Urinary bladder (tissue), 4 donors: Measurements from ENCODE around the gene DSC2. TPM values are rescaled to one million over a fixed set of nuclear protein-coding genes. Genes with fewer than 3 reads are reported as not detected.
"Not testable (repeated sequence)": the region's sequence is repeated elsewhere in the genome, so short reads cannot be mapped to it uniquely, and the experiment has no call there.

Experiments
- DNase-seq: peaks from one replicate; pipeline ENCODE4 v3.0.0-alpha.2; 2015; ENCODE audit errors: extremely low spot score
- H3K27ac ChIP-seq: one replicate; pipeline ENCODE4 v1.5.1; 2013; ENCODE audit warnings: low read depth, mild to moderate bottlenecking, moderate library complexity
- H3K36me3 ChIP-seq: one replicate; pipeline ENCODE4 v1.6.1; 2013; ENCODE audit warnings: mild to moderate bottlenecking, moderate library complexity; ENCODE audit not compliant: insufficient read depth
- H3K4me1 ChIP-seq: one replicate; pipeline ENCODE4 v1.6.1; 2013; ENCODE audit warnings: mild to moderate bottlenecking, moderate library complexity; ENCODE audit not compliant: insufficient read depth
- H3K4me3 ChIP-seq: one replicate; pipeline ENCODE4 v1.5.1; 2013; ENCODE audit warnings: low read depth, low read length
- WGBS: extraction: QIAGEN DNeasy Blood & Tissue Kit; methylation state at CpG from one replicate; pipeline ENCODE4 v1.1.7; 2013; 5-methylcytosine and 5-hydroxymethylcytosine counted together
- polyA plus RNA-seq: library from polyadenylated mRNA; stranded (reverse); fragments of 200-250 nt; gene quantifications from one replicate; pipeline ENCODE4 v1.2.3, GENCODE V29; 2013
- total RNA-seq: library from RNA; depleted of rRNA; stranded (reverse); fragments of >200 nt; gene quantifications from one replicate; pipeline ENCODE4 v1.2.3, GENCODE V29; 2014
- donor health status: healthy with polysubstance abuse.
- donor health status: healthy.

Gene DSC2
- total RNA-seq (7.1 TPM), polyA plus RNA-seq (1.6 TPM)

GRCh38 chr18:31102025-31102684 lies at the start of gene DSC2:
Gene DSC2, minus strand, starts transcription at chr18:31102421. Its CDS starts 450 bp downstream, at chr18:31101971.
- Histone ChIP-seq H3K4me1 (no peaks in the 10 kb centered on the region), H3K4me3 (peak within 1 kb of the TSS; percentile 40), H3K36me3 (no peaks in the 10 kb centered on the region), H3K27ac (no peak within 1 kb of the TSS)
- WGBS = 3% methylated on average over 44 of the region's 44 CpGs
- DNase-seq = no peak

GRCh38 chr18:31149351-31149750 lies 47.1 kb upstream of the DSC2 start:
- H3K27ac ChIP-seq = no peak overlapping the region
- WGBS = 88% methylated on average over 3 of the region's 3 CpGs
- H3K4me3 ChIP-seq = no peak overlapping the region
- no peak for DNase-seq
- H3K4me1 ChIP-seq = no peaks in the 10 kb centered on the region
- no peaks in the 10 kb centered on the region for H3K36me3 ChIP-seq

GRCh38 chr18:31148600-31148999 lies 46.4 kb upstream of the DSC2 start:
- H3K27ac ChIP-seq = no peak overlapping the region
- no peaks in the 10 kb centered on the region for H3K36me3 ChIP-seq
- no peaks in the 10 kb centered on the region for H3K4me1 ChIP-seq
- no peak for DNase-seq
- H3K4me3 ChIP-seq = no peak overlapping the region
- WGBS = 36% methylated on average over 3 of the region's 3 CpGs

- Histone ChIP-seq H3K36me3 (no peaks in the 10 kb centered on the region), H3K4me3 (no peak overlapping the region), H3K27ac (no peak overlapping the region), H3K4me1 (no peaks in the 10 kb centered on the region)
- no peak for DNase-seq
Measured at GRCh38 chr18:31146809-31147208, 44.6 kb upstream of the DSC2 start.

GRCh38 chr18:31143025-31143424 lies 40.8 kb upstream of the DSC2 start:
- Histone ChIP-seq H3K4me1 (no peaks in the 10 kb centered on the region), H3K4me3 (no peak overlapping the region), H3K36me3 (no peaks in the 10 kb centered on the region), H3K27ac (no peak overlapping the region)
- 64% methylated on average over 3 of the region's 3 CpGs for WGBS
- no peak for DNase-seq

GRCh38 chr18:31138709-31139108 lies 36.5 kb upstream of the DSC2 start:
- Histone ChIP-seq H3K4me1 (no peaks in the 10 kb centered on the region), H3K36me3 (no peaks in the 10 kb centered on the region), H3K27ac (no peak overlapping the region), H3K4me3 (no peak overlapping the region)
- no peak for DNase-seq
- 44% methylated on average over 1 of the region's 1 CpG for WGBS

- no peak for DNase-seq
- Histone ChIP-seq H3K36me3 (no peaks in the 10 kb centered on the region), H3K4me3 (no peak overlapping the region), H3K4me1 (no peaks in the 10 kb centered on the region), H3K27ac (no peak overlapping the region)
- WGBS = 76% methylated on average over 4 of the region's 4 CpGs
Measured at GRCh38 chr18:31134988-31135529, 32.8 kb upstream of the DSC2 start.

GRCh38 chr18:31129398-31130115 lies 27.3 kb upstream of the DSC2 start:
- no peak for DNase-seq
- Histone ChIP-seq H3K27ac (no peak overlapping the region), H3K4me3 (no peak overlapping the region), H3K36me3 (no peaks in the 10 kb centered on the region), H3K4me1 (no peaks in the 10 kb centered on the region)
- WGBS = 46% methylated on average over 1 of the region's 1 CpG

- Histone ChIP-seq H3K4me1 (no peaks in the 10 kb centered on the region), H3K4me3 (no peak overlapping the region), H3K36me3 (no peaks in the 10 kb centered on the region), H3K27ac (no peak overlapping the region)
- 78% methylated on average over 1 of the region's 1 CpG for WGBS
- no peak for DNase-seq
Measured at GRCh38 chr18:31125878-31126277, 23.7 kb upstream of the DSC2 start.

GRCh38 chr18:31123125-31123524 lies 20.9 kb upstream of the DSC2 start:
- WGBS = 88% methylated on average over 2 of the region's 2 CpGs

GRCh38 chr18:31120594-31120993 lies 18.4 kb upstream of the DSC2 start:
- DNase-seq = no peak
- Histone ChIP-seq H3K27ac (no peak overlapping the region), H3K4me3 (no peak overlapping the region), H3K36me3 (no peaks in the 10 kb centered on the region), H3K4me1 (no peaks in the 10 kb centered on the region)
- 55% methylated on average over 2 of the region's 2 CpGs for WGBS

More at GRCh38 chr18:31123125-31123524, 20.9 kb upstream of the DSC2 start:
- not testable (repeated sequence) for DNase-seq, H3K4me3 ChIP-seq, H3K36me3 ChIP-seq, H3K27ac ChIP-seq, H3K4me1 ChIP-seq

GRCh38 chr18:31116853-31117595 lies 14.8 kb upstream of the DSC2 start:
- Histone ChIP-seq H3K27ac (no peak overlapping the region), H3K4me1 (no peaks in the 10 kb centered on the region), H3K4me3 (no peak overlapping the region), H3K36me3 (no peaks in the 10 kb centered on the region)
- DNase-seq = no peak
- 63% methylated on average over 2 of the region's 2 CpGs for WGBS

GRCh38 chr18:31112804-31113203 lies 10.6 kb upstream of the DSC2 start:
- no peak overlapping the region for H3K4me3 ChIP-seq
- 72% methylated on average over 2 of the region's 2 CpGs for WGBS
- DNase-seq = no peak
- no peak overlapping the region for H3K27ac ChIP-seq
- no peaks in the 10 kb centered on the region for H3K4me1 ChIP-seq
- no peaks in the 10 kb centered on the region for H3K36me3 ChIP-seq

GRCh38 chr18:31105733-31106132 lies 3.5 kb upstream of the DSC2 start:
- no peak for DNase-seq
- no peaks in the 10 kb centered on the region for H3K36me3 ChIP-seq
- H3K4me1 ChIP-seq = no peaks in the 10 kb centered on the region
- no peak overlapping the region for H3K27ac ChIP-seq
- 81% methylated on average over 3 of the region's 3 CpGs for WGBS
- H3K4me3 ChIP-seq = no peak overlapping the region
